T-cell (primary cell): ENCODE measurements around the gene RAI1. TPM values are rescaled to one million over a fixed set of nuclear protein-coding genes. Genes with fewer than 3 reads are reported as not detected.

Source experiments
- ATAC-seq, 4 experiments: fragments of 200-7000 bp in 3 of 4; fragments of 150-1000 bp in 1 of 4; cut with Tn5 transposase; replicated peaks in 1 of 4; 1 replicate in 3 of 4; 2 replicates in 1 of 4; pipeline ENCODE4 v1.10.0; 2021; ENCODE audit warnings: moderate library complexity in 3 of 4, mild to moderate bottlenecking in 2 of 4, moderate number of reproducible peaks in 1 of 4
- CTCF ChIA-PET, 2 donors: fragments of 300-600 bp; sonication (Branson Sonifier 250); formaldehyde crosslinking; loops; one replicate each; lab custom pipeline; 2022; ENCODE audit warnings: antibody characterized with exemption in 2 of 2; lab: Charles Lee
- POLR2A ChIA-PET, 2 donors: fragments of 300-600 bp; sonication (Branson Sonifier 250); formaldehyde crosslinking; loops; one replicate each; lab custom pipeline; 2022; ENCODE audit warnings: antibody characterized with exemption in 2 of 2; lab: Charles Lee
- DNase-seq, 35 experiments: peaks; one replicate each; pipeline versions ENCODE4 v3.0.0 to v3.0.0-alpha.2; 2013 to 2023
- H3K27ac ChIP-seq: one replicate; pipeline ENCODE4 v1.5.1; 2013; ENCODE audit warnings: low read length
- H3K27me3 ChIP-seq, 2 experiments: replicated peaks in 1 of 2; 1 replicate in 1 of 2; 2 replicates in 1 of 2; pipeline versions ENCODE4 v1.6.1 to v1.7.0; 2013; ENCODE audit warnings: low read length in 1 of 2, mixed read lengths in 1 of 2; ENCODE audit not compliant: control insufficient read depth in 2 of 2, insufficient read depth in 2 of 2; ENCODE audit errors: extremely low read depth in 1 of 2
- H3K36me3 ChIP-seq, 2 donors: 1 replicate in 1 of 2; 2 replicates in 1 of 2; pipeline versions ENCODE4 v1.6.1 to v1.7.0; 2013; ENCODE audit warnings: low read length in 1 of 2; ENCODE audit not compliant: control insufficient read depth in 2 of 2, insufficient read depth in 1 of 2; ENCODE audit errors: extremely low read depth in 1 of 2
- H3K4me1 ChIP-seq, 2 experiments: 1 replicate in 1 of 2; 2 replicates in 1 of 2; pipeline versions ENCODE4 v1.6.1 to v1.7.0; 2013; ENCODE audit warnings: low read length in 2 of 2, mixed read lengths in 1 of 2; ENCODE audit not compliant: insufficient read depth in 2 of 2, control insufficient read depth in 1 of 2; ENCODE audit errors: extremely low read depth in 1 of 2
- H3K4me3 ChIP-seq, 2 donors: 1 replicate in 1 of 2; 2 replicates in 1 of 2; pipeline versions ENCODE4 v1.5.1 to v1.7.0; 2013; ENCODE audit warnings: mild to moderate bottlenecking in 2 of 2, low read length in 1 of 2, moderate library complexity in 1 of 2; ENCODE audit not compliant: control insufficient read depth in 1 of 2; ENCODE audit errors: extremely low read depth in 1 of 2
- H3K9me3 ChIP-seq: 2 replicates; pipeline ENCODE4 v1.7.0; 2013
- H3K27ac Mint-ChIP-seq, 2 donors: one replicate each; pipeline ENCODE4 v1.8.0; 2020 to 2021; ENCODE audit warnings: mild to moderate bottlenecking in 2 of 2, mixed read lengths in 2 of 2
- H3K27me3 Mint-ChIP-seq, 2 donors: one replicate each; pipeline ENCODE4 v1.8.0; 2021 to 2022; ENCODE audit warnings: mixed read lengths in 2 of 2
- H3K36me3 Mint-ChIP-seq: one replicate; pipeline ENCODE4 v1.8.0; 2021; ENCODE audit warnings: mixed read lengths
- H3K4me1 Mint-ChIP-seq, 3 donors: one replicate each; pipeline ENCODE4 v1.8.0; 2020 to 2022; ENCODE audit warnings: mixed read lengths in 3 of 3, mild to moderate bottlenecking in 1 of 3
- H3K4me3 Mint-ChIP-seq, 3 donors: one replicate each; pipeline ENCODE4 v1.8.0; 2020 to 2022; ENCODE audit warnings: mild to moderate bottlenecking in 3 of 3, mixed read lengths in 3 of 3, moderate library complexity in 3 of 3
- H3K9me3 Mint-ChIP-seq, 3 donors: one replicate each; pipeline ENCODE4 v1.8.0; 2020 to 2022; ENCODE audit warnings: mixed read lengths in 3 of 3
- WGBS: methylation state at CpG from one replicate; pipeline ENCODE4 v1.1.5; 2013; ENCODE audit warnings: missing lambda C conversion rate; ENCODE audit not compliant: insufficient coverage; 5-methylcytosine and 5-hydroxymethylcytosine counted together
- total RNA-seq, 35 experiments: library from RNA in 6 of 35; stranded (reverse) in 6 of 35; fragments of 120-200 nt in 1 of 35; gene quantifications; one replicate each; pipeline versions ENCODE4 v1.2.1 to v1.2.4 and lab custom pipeline; 2013 to 2026

RAI1 gene
- total RNA-seq, 5 donors from 2014 or later (not counting 1 experiment from before 2014, with no cell fraction given) = 20.1 to 31.2 (median 24.5) TPM

DNA sequence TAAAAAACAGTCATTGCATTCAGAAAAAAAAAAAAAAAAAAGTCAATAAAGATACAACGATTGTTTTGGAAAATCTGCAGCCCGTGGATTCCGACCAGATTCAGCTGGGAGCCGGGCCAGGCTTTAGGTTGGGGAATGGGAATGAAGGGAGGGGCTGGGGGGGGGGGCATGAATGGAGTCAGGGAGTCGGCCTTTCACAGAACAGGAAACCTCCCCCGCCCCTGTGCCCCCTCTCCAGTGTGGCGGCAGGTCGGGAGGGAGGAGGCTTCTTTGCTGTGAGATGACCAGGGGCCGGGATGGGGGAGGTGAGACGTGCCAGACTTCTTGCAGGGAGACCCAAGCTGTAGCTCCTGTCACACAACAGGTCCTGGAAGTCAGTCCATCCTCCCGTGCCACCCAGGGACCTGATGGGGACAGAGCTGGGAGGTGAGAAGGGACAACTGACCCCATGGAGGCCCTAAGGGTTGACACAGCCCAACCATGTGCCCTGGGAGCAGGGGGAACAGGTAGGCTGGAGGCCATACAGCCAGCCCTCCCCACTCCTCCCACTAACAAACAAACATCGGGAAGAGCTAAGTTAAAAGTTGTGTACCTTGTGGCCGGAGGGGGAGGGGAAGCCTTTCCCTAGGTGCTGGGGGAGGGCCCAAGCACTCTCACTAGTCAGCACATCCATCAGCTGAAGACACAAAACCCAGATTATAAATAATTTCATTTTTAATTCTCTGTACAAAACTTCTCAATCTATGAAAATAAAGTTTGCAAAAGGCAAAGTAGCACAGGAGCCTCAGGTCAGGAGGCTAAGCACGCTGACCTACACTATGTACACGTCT, 130.3 kb downstream of the RAI1 start:
- Histone ChIP-seq H3K27ac (peak overlapping the region; percentile 34), H3K9me3 (no peaks in the 10 kb centered on the region), H3K36me3 (peaks cover 25 to 44% of the 10 kb centered on the region in 2 donors), H3K4me3 (no peak overlapping the region), H3K4me1 (peaks cover 0 to 23% of the 10 kb centered on the region in 2 experiments), H3K27me3 (no peaks in the 10 kb centered on the region)
- Mint-ChIP-seq H3K27ac (peak overlapping the region in 1 of 2 donors; percentile 48), H3K9me3 (no peaks in the 10 kb centered on the region), H3K4me1 (peaks cover 8 to 13% (median 8%) of the 10 kb centered on the region in 3 donors), H3K4me3 (no peak overlapping the region), H3K36me3 (peaks cover 3% of the 10 kb centered on the region), H3K27me3 (no peaks in the 10 kb centered on the region)
- ChIA-PET POLR2A (interaction anchor here (0.6 to 1.1 kb wide), 3 partner anchors 25 to 275 kb away, joined by 3 to 4 read pairs (median 4); partner anchors contain the start of gene SREBF1 (in 1 of the 2)), CTCF (interaction anchor here (0.5 to 2.5 kb wide), 6 partner anchors 9 to 214 kb away, joined by 3 to 6 read pairs (median 3); no protein-coding TSS in a partner anchor)
- 93% methylated on average over 2 of the region's 15 CpGs for WGBS
- DNase-seq (no peak), ATAC-seq (no peak)

DNA sequence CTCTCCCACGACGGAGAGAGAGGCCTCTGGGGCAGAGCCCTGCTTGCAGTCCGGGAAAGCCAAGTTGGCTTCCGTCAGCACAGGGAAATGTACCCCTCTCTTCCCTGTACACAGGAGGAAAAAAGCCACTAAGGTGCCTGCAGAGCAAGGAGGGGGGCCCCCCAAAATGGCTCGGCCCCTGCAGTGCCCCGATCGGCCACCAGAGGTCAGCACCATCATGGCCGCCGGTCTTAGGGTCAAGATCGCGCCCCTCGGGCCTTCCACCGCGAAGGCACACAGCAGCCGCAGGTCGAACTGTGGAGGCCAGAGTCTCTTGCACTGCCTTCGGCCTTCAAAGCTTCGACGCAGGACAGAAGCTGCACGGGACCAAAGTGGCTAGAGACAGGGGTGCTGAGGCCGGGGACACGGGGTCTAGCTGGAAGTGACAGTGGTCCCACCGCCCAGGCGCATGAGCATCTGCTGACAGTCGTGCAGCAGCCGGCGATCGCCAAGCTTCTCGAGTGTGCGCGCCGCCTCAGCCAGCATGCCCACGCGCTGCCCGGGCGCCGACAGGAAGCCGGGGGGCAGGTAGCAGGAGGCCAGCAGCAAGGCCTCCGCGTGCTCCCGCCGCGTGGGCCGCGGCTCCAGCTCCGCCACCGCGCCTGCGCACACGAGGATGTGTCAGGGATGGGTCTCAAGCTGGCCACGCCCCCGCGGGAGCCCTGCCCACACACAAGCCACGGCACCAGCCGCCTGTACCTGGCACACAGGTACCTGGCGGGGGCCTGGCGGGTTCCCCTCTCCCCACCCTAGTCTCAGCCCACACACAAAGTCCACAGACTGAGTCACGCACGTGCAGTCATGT, 131.2 kb downstream of the RAI1 start:
- peaks cover 8 to 13% (median 8%) of the 10 kb centered on the region in 3 donors for H3K4me1 Mint-ChIP-seq
- Histone ChIP-seq H3K9me3 (no peaks in the 10 kb centered on the region), H3K27ac (peak overlapping the region; percentile 34), H3K4me3 (no peak overlapping the region), H3K4me1 (peaks cover 0 to 23% of the 10 kb centered on the region in 2 experiments), H3K27me3 (no peaks in the 10 kb centered on the region), H3K36me3 (peaks cover 32 to 53% of the 10 kb centered on the region in 2 donors)
- DNase-seq (peak in 32 of 35 experiments; percentile 22 to 76 (median 58)), ATAC-seq (peak; percentile 42 to 73 (median 64))
- no peak overlapping the region for H3K4me3 Mint-ChIP-seq
- peaks cover 3% of the 10 kb centered on the region for H3K36me3 Mint-ChIP-seq
- ChIA-PET CTCF (interaction anchor here (0.6 to 2.5 kb wide), 7 partner anchors 8 to 1497 kb away, joined by 3 to 5 read pairs (median 3); no protein-coding TSS in a partner anchor), POLR2A (interaction anchor here in 1 of 2 donors (1.1 kb wide), 1 partner anchor 24 kb away, joined by 4 read pairs; the partner anchor contains the start of gene SREBF1)
- 68% methylated on average over 50 of the region's 59 CpGs for WGBS
- no peaks in the 10 kb centered on the region for H3K9me3 Mint-ChIP-seq
- no peaks in the 10 kb centered on the region for H3K27me3 Mint-ChIP-seq
- H3K27ac Mint-ChIP-seq = peak overlapping the region in 1 of 2 donors; percentile 61

DNA sequence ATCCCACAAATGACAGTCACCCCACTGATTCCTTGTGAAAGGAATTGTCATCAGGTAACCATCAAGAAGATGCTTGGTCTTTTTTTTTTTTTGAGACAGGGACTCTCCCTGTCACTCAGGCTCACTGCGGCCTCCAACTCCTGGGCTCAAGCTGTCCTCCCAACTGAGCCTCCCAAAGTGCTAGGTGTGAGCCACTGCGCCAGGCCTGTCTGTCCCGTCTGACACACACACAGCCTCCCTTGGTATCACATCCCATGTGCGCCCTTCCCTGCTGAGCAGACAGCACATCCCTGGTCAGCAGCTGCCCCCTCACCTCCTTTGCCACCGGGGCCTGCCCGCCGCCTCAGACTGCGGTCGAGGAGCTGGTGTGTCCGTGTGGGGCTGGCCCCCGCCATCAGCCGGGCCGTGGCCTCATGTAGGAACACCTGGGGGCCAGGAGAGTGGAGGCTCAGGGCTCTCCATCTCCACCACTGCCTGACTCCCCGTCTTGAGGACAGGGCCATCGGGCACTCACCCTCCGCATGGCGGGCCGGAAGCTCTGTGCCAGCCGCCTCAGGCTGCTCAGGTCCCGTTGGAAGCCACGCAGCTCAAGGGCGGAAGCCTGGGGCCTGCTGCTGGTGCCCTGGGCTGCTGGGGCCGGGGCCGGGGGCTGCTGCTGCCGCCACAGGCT, 131.9 kb downstream of the RAI1 start:
- ChIA-PET CTCF (interaction anchor here (0.6 to 2.5 kb wide), 5 partner anchors 23 to 133 kb away, joined by 3 to 5 read pairs (median 3); no protein-coding TSS in a partner anchor), POLR2A (interaction anchor here in 1 of 2 donors (0.6 kb wide), 1 partner anchor 123 kb away, joined by 5 read pairs; no protein-coding TSS in a partner anchor)
- peak overlapping the region in 1 of 2 donors; percentile 61 for H3K27ac Mint-ChIP-seq
- Histone ChIP-seq H3K36me3 (peaks cover 32 to 59% of the 10 kb centered on the region in 2 donors), H3K27me3 (no peaks in the 10 kb centered on the region), H3K4me1 (peaks cover 0 to 29% of the 10 kb centered on the region in 2 experiments), H3K4me3 (no peak overlapping the region), H3K27ac (no peak overlapping the region), H3K9me3 (no peaks in the 10 kb centered on the region)
- DNase-seq = no peak
- H3K4me1 Mint-ChIP-seq = peaks cover 8 to 13% (median 8%) of the 10 kb centered on the region in 3 donors
- no peaks in the 10 kb centered on the region for H3K9me3 Mint-ChIP-seq
- no peaks in the 10 kb centered on the region for H3K27me3 Mint-ChIP-seq
- H3K36me3 Mint-ChIP-seq = peaks cover 5% of the 10 kb centered on the region
- 98% methylated on average over 24 of the region's 25 CpGs for WGBS
- H3K4me3 Mint-ChIP-seq = no peak overlapping the region
- no peak for ATAC-seq

DNA sequence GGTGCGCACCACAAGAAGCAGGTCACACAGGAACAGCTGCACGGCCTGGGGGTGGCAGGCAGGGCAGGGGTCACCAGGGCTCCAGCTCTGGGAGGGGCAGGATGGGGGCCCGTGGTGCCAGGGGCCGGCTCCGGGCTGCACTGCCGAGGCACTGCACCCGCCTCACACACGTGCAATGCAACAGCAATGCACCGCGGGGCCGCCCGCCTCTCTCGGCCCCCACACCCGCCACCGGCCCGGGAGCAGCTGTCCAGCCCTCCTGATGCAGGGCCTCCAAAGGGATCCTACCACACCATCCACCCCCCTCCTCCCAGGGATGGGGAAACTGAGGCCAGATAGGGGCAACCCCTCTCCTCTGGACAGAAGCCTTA, 132.5 kb downstream of the RAI1 start:
- Mint-ChIP-seq H3K36me3 (peaks cover 10% of the 10 kb centered on the region), H3K9me3 (no peaks in the 10 kb centered on the region), H3K27me3 (no peaks in the 10 kb centered on the region), H3K27ac (no peak overlapping the region), H3K4me3 (no peak overlapping the region), H3K4me1 (peaks cover 8 to 10% (median 10%) of the 10 kb centered on the region in 3 donors)
- H3K9me3 ChIP-seq = no peaks in the 10 kb centered on the region
- ATAC-seq (no peak), DNase-seq (no peak)
- H3K27me3 ChIP-seq = no peaks in the 10 kb centered on the region
- POLR2A ChIA-PET = interaction anchor here in 1 of 2 donors (0.6 kb wide), 1 partner anchor 123 kb away, joined by 5 read pairs; no protein-coding TSS in a partner anchor
- H3K36me3 ChIP-seq = peaks cover 32 to 64% of the 10 kb centered on the region in 2 donors
- no peak overlapping the region for H3K27ac ChIP-seq
- CTCF ChIA-PET = interaction anchor here in 1 of 2 donors (0.6 to 1.1 kb wide), 3 partner anchors 24 to 134 kb away, joined by 3 read pairs; no protein-coding TSS in a partner anchor
- H3K4me1 ChIP-seq = peaks cover 0 to 32% of the 10 kb centered on the region in 2 experiments
- 92% methylated on average over 14 of the region's 16 CpGs for WGBS
- H3K4me3 ChIP-seq = no peak overlapping the region

DNA sequence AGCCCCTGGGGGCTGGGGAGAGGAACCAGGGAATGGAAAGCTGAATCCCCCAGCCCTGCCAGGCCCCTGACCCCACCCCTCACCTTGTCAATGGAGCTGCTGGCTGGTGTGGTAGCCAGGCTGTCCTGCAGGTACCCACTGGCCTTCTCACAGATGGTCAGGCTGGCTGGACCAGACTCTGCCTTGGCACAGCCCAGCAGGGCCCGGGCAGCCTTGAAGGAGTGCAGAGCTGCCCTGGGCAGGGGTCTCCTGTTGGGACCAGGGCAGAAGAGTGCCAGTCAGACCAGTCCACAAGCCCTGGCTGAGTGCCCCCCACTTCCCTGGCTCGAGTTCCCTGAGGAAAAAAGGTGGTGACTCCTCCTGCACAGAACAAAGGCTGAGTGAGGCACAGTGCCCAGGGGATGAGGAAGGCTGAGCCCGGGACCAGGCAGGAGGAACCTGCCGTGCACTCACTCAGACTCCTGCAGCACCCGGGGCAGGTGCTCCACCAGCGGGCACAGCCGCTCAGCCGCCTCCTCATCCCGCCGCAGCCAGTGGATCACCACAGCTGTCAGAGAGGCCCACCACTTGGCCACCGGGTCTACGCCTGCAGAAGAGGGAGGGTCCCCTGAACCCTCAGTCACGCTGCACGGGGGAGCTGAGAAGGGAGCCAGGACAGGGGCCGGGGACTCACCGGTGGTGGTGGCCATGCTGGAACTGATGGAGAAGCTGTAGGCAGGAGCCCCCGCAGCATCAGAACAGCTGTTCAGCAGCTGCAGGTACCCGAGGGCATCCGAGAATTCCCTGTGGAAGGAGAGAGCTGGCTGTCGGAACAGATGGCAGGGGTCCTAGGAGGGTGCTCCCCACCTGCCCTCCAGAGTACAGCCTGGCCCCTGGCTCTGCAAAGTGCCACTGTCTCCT, 133.2 kb downstream of the RAI1 start:
- Histone ChIP-seq H3K27ac (no peak overlapping the region), H3K27me3 (no peaks in the 10 kb centered on the region), H3K4me1 (peaks cover 1 to 34% of the 10 kb centered on the region in 2 experiments), H3K36me3 (peaks cover 32 to 71% of the 10 kb centered on the region in 2 donors), H3K4me3 (no peak overlapping the region), H3K9me3 (no peaks in the 10 kb centered on the region)
- Mint-ChIP-seq H3K36me3 (peaks cover 13% of the 10 kb centered on the region), H3K9me3 (no peaks in the 10 kb centered on the region), H3K27me3 (no peaks in the 10 kb centered on the region), H3K4me3 (no peak overlapping the region), H3K4me1 (peaks cover 9 to 15% (median 12%) of the 10 kb centered on the region in 3 donors), H3K27ac (no peak overlapping the region)
- POLR2A ChIA-PET = interaction anchor here (0.6 kb wide), 2 partner anchors 47 to 186 kb away, joined by 3 read pairs; no protein-coding TSS in a partner anchor
- 94% methylated on average over 18 of the region's 20 CpGs for WGBS
- no peak for ATAC-seq
- no peak for DNase-seq
- CTCF ChIA-PET = interaction anchor here (0.5 to 0.6 kb wide), 3 partner anchors 24 to 159 kb away, joined by 3 to 4 read pairs (median 4); no protein-coding TSS in a partner anchor
